NCI-H2196 (cell line): ENCODE measurements around the gene SFXN4.
"Not testable (repeated sequence)": the region's sequence is repeated elsewhere in the genome, so short reads cannot be mapped to it uniquely, and the experiment has no call there.

Source experiments
- DNase-seq: peaks from one replicate; lab custom pipeline; 2025; ENCODE audit not compliant: unreplicated experiment; lab: John Stamatoyannopoulos, UW

Gene SFXN4

DNA sequence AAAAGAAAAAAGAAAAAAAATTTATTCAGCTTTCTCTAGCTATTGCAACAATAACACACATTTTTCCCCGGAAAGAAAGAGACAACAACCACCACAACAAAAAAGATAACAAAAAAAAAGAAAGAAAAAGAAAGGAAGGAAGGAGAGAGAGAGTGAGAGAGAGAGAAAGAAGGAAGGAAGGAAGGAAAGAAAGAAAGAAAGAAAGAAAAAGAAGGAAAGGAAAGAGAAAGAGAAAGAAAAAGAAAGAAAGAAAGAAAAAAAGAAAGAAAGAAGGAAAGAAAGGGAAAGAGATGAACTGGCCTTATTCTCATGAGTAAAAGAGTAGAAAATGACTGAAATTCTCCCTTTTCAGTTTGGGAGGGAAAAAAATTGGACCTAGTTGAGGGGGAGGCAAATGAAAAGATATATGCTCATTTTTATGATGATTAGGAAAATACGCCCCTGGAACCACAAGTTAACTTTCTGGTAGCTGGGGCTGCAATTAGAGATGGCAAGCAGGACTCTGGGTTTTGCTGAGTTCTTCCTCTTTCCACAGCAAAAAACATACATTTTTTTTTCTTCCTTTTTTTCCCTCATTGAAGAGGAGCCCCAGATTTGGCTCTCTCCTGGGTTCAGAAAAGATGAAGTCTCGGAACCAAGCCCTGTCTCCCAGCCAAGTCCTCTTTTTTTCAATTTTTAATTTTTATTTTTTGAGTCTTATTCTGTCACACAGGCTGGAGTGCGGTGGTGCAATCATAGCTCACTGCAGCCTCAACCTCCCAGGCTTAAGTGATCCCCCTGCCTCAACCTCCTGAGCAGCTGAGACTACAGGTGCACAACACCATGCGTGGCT, 25.7 kb upstream of the SFXN4 start:
- DNase-seq, result no peak

DNA sequence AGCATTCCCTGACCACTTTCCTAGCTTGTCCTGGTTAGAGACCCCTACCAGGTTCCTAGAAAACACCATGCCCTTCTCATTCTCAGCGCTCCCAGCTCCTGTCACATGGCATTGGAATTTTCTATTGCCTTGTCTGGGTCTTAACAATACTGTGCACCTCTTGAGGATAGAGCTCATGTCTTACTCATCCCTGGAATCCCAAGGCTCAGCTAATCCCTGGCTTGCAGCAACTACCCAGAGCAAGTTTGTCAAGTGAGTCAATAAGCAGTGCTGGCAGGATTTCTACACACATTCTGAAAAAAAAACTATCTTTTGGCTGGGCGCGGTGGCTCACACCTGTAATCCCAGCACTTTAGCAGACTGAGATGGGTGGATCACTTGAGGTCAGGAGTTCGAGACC, 24.8 kb upstream of the SFXN4 start:
- no peak for DNase-seq

DNA sequence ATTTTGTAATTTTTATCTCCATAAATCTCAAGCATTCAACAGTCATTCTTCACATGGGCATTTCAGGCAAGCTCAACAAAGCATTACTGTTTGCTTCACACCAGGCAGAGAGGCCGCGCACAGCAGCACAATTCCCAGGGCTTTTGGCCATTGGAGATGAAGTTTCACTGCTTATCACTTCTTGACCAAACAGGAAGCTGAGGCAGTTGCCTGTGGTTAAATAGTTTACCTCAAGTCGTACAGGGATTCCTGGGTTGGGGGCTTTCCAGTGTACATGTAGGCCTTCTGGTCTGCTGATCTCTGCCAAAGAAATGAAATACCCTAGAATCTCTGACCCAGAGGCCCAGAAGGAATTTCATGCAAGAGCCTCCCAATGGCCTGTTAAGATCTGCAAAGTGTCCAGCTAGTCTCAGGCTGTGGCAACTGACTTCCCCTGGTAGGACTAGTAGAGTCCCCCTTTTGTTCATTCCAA, 24.3 kb upstream of the SFXN4 start:
- DNase-seq, result no peak

DNA sequence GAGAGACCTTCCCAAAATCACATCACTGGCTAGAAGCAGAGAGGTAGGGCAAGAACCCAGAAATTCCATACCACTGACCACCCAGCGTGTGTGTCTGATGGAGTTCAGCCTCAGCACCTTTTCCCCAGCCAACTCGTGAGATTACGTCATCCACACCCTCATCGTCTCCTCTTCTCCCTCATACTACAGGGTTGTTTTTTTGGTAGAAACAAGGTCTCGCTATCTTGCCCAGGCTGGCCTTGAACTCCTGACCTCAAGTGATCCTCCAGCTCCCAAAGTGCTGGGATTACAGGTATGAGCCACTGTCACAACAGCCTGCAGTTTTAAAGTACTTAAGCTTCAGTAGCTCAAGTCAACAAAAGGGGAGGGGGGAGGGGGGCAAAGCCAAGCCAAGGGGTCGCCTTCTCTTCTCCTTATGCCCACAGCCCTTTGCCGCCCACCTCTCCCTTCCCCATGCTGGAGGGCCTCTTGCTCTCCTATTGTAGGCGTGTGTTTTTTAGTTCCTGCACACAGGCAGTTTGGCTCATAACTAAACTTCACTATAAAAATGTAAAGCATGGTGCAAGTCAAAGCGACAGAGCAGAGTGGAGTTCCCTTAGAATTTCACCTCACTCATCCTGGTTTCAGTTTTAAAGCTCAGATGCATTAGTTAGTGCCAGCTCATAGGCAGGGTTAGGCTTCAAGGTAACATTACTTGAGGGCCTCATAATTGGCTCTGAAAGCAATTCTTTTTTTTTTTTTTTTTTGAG, 18.3 kb upstream of the SFXN4 start:
- DNase-seq, result no peak

DNA sequence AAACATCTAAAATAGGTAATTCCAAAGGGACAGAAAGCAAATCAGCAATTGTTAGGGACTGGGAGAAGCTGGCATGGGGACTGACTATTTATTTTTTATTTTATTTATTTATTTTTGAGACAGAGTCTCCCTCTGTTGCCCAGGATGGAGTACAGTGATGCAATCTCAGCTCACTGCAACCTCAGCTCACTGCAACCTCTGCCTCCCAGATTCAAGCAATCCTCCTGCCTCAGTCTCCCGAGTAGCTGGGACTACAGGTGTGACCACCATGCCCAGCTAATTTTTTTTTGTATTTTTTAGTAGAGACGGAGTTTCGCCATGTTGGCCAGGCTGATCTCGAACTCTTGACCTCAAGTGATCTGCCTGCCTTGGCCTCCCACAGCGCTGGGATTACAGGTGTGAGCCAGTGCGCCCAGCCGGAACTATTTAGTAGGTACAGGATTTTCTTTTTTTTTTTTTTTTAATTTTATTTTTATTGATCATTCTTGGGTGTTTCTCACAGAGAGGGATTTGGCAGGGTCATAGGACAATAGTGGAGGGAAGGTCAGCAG, 15.4 kb upstream of the SFXN4 start:
- not testable (repeated sequence) for DNase-seq

DNA sequence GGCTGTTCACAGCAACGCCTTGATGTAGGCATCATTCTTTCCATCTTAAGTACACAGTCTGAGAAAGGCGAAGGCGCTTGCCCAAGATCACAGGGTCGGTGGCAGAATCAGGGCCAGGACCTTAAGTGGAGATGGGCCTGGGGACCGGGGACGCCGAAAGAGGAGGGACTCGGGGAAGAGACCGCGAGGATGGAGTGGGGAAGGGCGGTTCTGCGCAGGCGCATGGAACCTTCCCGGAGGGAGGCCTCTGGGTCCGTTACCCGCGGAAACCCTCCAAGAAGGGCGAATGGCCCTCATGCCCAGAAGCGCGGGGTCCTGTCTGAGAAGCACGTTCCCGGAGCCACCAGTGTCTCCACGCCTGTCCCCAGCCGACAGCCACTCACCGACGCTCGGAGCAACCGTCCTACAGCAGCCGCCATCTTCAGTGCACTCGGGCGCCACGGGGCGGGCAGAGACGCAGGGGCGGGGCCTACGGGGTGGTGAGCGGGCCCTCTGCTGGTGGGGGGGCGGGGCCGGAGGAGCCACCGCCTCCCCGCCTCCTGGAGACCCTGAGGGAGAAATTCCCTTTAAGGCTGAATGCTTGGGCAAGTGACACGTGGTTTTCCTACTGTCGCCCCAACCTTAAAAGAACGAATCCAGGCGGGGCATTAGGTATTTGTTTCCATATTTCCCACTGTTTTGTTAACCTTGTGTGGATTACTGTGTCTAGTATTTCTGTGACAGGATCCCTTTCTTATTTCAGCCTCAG, 13.0 kb upstream of the SFXN4 start, which contains the start of gene PRDX3:
PRDX3 (minus strand) TSS at position 441 of the 748 bp plus-strand sequence; CDS start at position 419, 22 bp downstream.
- peak; percentile 74 for DNase-seq

DNA sequence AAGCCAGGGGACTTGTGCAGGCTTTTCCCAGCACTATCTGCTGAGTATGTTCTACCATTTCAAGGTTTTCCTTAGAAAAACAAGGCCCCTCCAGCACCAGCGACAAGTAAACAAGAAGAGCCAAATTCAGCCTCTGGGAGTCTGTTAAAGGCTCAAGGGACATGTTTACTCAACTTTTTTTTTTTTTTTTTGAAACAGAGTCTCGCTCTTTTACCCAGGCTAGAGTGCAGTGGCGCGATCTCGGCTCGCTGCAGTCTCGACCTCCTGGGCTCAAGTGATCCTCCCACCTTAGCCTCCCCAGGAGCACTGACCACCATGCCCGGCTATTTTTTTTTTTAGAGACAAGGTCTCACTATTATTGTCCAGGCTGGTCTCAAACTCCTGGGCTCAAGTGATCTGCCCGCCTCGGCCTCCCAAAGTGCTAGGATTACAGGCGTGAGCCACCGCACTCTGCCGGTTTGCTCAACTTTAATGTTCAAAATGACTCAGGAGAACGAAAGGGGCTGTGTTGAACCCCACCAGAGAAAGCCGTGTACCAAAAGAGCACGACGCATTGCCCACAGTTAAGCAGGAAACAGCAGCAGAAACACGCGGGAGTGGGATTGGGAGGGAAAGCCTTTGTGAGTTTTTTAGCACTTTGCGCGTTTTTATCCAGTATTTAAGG, 12.3 kb upstream of the SFXN4 start:
- DNase-seq, result no peak

DNA sequence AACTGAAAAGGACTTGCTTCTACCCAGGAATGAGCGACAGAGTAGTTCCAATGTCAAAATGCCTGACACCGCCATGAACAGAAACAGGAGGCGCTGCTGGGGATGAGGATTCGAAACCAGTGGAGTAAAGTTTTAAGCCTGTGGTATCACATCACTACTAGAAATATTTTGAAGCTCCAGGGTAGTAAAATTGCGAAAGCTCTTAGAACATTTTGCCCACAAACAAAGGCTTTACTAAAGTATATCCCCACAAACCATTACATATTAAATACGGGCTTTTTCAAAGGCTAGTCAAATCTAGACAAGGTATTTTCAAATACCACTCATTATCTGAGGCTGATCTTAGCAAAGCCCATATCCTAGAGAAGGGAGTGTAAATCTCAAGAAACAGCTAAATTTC, 10.7 kb upstream of the SFXN4 start:
- DNase-seq, result no peak

DNA sequence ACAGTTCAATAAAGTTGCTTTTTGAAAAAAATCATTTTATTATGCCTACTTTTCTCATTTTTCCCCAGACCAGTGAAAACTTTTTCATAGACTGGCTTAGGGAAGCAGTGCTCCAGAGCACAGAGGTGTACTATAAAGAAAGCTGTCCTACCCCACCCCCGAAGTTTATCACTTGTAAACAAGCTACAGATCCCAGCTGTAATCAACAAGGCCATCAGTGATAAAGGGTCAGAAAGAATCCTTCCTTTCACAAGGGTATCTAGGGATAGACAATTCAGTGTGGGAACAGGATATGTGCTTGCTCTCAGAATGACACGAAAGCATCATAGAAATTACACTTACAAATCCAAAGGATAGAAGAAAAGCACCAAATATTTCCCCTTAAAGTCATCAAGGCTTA, 8.6 kb upstream of the SFXN4 start:
- no peak for DNase-seq

DNA sequence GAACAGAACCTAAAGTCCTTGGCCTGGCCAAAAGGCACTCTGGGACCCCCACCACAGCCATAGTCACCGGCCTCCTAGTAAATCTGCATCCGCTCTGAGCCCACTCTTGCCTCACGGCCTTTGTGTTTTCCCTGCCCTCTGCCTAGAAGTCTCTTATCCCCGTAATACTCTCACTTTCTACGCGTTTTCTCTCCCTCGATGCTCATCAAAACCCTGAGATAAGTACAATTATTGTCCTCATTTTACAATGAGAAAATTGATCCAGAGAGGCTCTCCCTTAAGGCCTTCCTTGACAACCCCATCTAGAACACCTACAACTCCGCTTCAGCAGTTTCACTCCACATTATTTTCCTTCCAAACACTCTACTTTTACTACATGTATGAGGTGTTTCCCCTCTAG, 1.5 kb upstream of the SFXN4 start:
- no peak for DNase-seq

DNA sequence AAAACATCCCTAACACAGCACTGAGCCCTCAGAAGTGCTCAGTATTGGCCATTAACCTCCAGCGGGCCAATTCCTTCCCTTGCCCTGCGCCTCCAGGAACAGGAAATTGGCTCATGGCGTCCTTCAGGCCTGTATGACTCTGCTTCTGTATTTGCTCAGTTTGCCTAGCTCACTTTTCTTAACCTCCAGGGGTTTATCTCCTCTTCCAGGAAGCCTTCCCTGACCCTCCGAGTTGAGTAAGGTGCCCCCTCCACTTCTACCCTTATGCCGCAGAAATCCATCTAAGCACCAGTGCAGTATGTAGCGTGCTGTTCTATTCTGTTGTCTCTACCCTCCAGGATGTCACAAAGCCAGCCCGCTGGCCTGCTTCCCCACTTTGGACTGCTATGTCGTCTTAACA, 1.1 kb upstream of the SFXN4 start:
- DNase-seq, result no peak

DNA sequence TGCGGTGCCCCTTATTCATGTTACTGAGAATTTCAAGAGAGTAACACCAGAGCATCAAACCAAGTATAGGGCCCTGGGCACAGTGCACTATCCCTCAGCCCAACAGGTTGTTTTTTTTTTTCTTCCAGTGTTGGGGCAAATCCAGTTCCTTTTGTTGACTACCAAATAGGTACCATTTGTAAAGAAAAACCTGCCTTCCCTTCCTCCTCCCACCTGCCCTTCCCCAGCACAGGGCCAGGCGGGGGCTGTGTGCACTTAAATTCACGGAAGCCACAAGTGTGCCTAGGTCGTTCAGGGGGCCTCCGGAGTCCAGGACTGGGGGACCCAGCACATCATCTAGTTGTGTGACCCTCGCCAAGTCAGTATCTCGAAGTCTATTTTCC, 595 bp upstream of the SFXN4 start:
- no peak for DNase-seq

DNA sequence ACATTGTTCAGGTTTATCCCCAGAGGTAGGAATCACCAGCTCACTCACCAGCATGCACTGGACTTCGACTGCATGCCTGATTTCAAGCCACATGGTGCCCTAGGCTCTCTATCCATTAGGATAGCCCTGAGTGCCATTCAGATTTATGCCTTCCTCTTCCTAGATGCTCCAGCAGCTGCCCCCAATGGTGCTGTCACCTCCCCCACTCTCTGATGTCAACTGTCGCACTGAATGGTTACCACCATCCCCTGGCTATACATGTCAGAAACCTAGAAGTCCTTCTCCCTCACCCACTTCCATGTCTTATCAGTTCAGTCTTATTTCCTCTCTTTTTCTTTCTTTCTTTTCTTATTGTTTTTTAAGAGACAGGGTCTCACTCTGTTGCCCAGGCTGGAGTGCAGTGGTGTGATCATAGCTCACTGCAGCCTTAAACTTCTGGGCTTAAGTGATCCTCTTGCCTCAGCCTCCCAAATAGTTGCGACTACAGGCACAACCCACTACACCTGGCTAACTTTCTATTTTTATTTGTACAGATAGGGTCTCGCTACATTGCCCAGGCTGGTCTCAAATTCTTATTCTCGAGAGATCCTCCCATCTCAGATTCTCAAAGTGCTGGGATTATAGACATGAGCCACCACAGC, 2.9 kb downstream of the SFXN4 start:
- no peak for DNase-seq

DNA sequence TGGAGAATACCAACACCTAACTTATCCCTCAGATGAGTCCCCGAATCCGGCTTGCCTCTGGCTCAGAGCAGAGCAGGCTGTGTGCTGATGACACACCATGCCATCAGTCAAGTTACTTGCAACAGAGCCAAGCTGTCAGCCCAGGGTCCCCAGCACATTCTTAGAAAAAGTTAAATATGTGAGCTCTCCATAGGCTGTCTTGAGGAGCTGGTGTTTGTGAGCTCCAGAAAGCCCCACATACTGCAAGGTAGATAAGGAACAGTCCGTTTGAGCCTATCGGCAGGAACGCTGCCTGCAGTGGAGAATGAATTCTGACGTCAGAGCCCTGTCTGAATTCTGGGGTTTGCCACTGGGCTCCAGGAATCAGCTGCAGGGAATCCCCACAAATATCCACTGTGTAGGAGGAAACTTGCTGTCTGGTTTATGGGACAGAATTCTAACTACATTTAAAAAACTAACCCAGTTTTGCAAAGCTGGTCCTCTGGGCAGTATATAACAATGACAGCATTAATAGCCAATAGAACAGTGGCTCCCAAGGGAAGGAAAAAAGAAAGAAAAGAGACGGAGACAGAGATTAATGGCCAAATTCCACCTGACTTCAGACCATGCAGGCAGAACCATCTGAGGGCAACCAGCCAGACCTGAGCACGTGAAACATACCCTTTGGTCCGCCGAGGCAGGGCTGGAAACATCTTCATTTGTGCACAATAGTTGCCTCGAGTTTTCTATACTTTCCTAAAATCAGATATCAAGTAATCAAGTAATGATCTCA, 3.6 kb downstream of the SFXN4 start:
- no peak for DNase-seq

DNA sequence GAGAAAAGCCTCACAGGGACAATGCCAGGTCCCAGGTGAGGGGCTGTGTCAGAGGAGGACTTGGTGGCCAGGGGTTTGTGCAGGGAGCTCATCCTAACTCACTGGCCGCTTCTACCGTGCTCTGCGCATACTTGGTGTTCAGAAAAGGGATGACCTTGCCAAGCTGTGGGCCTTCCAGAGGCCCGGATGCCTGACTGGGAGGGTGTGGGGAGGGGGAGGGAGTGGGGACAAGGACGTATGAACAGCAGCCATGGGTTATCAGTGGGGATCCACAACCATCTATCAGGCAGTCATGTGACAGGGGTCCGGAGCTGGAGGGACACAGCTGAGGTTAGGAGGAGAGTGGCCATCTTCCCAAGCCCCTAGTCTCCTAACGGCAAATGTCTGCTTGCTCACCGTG, 6.2 kb downstream of the SFXN4 start:
- DNase-seq, result no peak

DNA sequence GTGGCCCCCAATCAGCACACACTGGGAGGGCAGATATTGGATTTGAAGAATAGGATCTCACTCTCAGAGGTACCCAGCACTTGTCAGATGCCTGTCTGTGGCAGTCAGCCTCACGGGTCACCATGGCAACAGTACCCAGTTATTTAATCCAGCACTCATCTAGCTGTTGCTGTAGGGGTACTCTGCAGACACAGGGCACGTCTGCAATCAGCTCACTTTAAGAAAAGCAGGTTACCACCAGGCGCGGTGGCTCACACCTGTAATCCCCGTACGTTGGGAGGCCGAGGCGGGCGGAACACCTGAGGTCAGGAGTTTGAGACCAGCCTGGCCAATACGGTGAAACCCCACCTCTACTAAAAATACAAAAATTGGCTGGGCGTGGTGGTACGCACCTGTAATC, 11.9 kb downstream of the SFXN4 start:
- DNase-seq, result no peak

DNA sequence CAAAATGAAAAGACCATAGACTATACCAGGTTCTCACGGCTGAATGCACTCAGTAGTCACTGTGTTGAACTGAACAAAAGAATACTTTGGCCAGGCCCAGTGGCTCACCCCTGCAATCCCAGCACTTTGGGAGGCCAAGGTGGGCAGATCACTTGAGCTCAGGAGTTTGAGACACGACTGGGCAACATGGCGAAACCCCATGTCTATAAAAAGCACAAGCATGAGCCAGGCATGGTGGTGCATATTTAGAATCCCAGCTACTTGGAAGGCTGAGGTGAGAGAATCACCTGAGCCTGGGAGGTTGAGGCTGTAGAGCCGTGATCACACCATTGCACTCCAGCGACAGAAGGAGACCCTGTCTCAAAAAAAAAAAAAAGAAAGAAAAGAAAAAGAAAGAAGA, 12.5 kb downstream of the SFXN4 start:
- DNase-seq, result no peak

DNA sequence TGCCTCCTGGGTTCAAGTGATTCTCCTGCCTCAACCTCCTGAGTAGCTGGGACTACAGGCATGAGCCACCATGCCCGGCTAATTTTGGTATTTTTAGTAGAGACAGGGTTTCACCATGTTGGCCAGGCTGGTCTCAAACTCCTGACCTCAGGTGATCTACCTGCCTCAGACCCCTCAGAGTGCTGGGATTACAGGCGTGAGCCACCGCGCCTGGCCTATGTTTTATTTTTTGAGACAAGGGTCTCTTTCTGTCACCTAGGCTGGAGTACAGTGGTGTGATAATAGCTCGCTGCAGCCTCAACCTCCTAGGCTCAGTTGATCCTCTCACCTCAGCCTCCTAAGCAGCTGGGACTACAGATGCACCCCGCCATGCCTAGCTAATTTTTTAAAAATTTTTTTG, 13.9 kb downstream of the SFXN4 start:
- not testable (repeated sequence) for DNase-seq

DNA sequence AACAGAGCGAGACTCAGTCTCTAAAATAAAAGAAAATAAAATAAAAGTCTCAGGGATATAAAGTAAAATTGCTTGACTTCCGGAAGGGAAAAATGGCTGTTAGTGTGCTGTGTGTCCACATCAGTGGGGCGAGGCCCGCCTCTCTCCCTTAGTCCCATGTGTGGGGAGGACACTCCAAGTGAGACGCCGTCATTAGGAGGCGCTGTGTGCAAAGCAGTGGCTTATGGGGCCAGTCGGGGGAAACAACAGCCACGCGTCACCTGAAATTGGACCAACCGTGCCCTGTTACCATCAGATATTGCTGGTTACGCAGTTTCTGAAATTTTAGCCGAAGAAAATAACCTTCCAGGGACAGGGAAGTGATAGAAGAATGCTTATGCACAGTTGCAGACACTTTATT, 15.8 kb downstream of the SFXN4 start:
- DNase-seq, result no peak

DNA sequence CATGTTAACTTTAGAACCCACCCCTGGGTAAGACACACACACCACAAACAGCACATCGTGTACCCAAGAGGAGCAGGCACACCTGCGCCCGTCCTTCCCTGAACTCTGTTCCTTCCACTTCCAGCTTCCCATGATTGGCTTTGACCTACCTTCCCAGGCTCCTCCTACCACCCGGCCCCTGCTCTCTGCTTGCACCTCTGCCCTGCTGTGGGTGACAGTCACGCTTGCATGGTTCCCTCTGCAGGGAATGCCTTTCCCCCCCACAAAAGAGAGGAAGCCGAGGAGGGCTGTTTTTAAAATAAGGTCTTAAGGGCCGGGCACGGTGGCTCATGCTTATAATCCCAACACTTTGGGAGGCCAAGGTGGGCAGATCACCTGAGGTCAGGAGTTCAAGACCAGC, 16.4 kb downstream of the SFXN4 start:
- no peak for DNase-seq
